GM18858 (cell line): ENCODE results near the gene TAF11L14.
"Not testable (repeated sequence)": the region's sequence is repeated elsewhere in the genome, so short reads cannot be mapped to it uniquely, and the experiment has no call there.

ENCODE experiments used
- ATAC-seq: cut with Tn5 transposase; IDR thresholded peaks from one replicate; pipeline ENCODE4 v1.9.1; 2021; ENCODE audit not compliant: unreplicated experiment

The TAF11L14 gene

GRCh38 chr5:17634160-17634559 is at the start of gene TAF11L14:
Gene TAF11L14, plus strand, starts transcription at chr5:17634460.
- no peak for ATAC-seq

GRCh38 chr5:17585658-17586057 is 48.6 kb upstream of the TAF11L14 start, which contains the start of gene TAF11L7:
Gene TAF11L7, minus strand, starts transcription at chr5:17585758.
- ATAC-seq: not testable (repeated sequence)

- ATAC-seq: not testable (repeated sequence)
Observed at GRCh38 chr5:17590860-17591259, 43.4 kb upstream of the TAF11L14 start, which contains the start of gene TAF11L8. Gene TAF11L8, minus strand, starts transcription at chr5:17590960.

GRCh38 chr5:17594255-17594654 is 40.0 kb upstream of the TAF11L14 start, which contains the start of gene TAF11L9:
Gene TAF11L9, minus strand, starts transcription at chr5:17594394.
- not testable (repeated sequence) for ATAC-seq

- not testable (repeated sequence) for ATAC-seq
Observed at GRCh38 chr5:17597728-17598127, 36.5 kb upstream of the TAF11L14 start, which contains the start of gene TAF11L10. Gene TAF11L10, minus strand, starts transcription at chr5:17597828.

GRCh38 chr5:17603880-17604279 is 30.4 kb upstream of the TAF11L14 start, which contains the start of gene TAF11L11:
Gene TAF11L11, plus strand, starts transcription at chr5:17604183.
- not testable (repeated sequence) for ATAC-seq

GRCh38 chr5:17604951-17605350 is 29.3 kb upstream of the TAF11L14 start:
- no peak for ATAC-seq

GRCh38 chr5:17607461-17607860 is 26.8 kb upstream of the TAF11L14 start:
- ATAC-seq: not testable (repeated sequence)

GRCh38 chr5:17610092-17610491 is 24.2 kb upstream of the TAF11L14 start, which contains the start of gene TAF11L12:
Gene TAF11L12, plus strand, starts transcription at chr5:17610392.
- ATAC-seq: not testable (repeated sequence)

GRCh38 chr5:17614872-17615605 is 19.2 kb upstream of the TAF11L14 start:
- no peak for ATAC-seq

GRCh38 chr5:17619354-17619753 is 14.9 kb upstream of the TAF11L14 start:
- no peak for ATAC-seq

- ATAC-seq: no peak
Observed at GRCh38 chr5:17620627-17621026, 13.6 kb upstream of the TAF11L14 start.

GRCh38 chr5:17625686-17626085 is 8.6 kb upstream of the TAF11L14 start:
- no peak for ATAC-seq

GRCh38 chr5:17631788-17632187 is 2.5 kb upstream of the TAF11L14 start, which contains the start of gene TAF11L13:
Gene TAF11L13, plus strand, starts transcription at chr5:17632088.
- not testable (repeated sequence) for ATAC-seq

- ATAC-seq: not testable (repeated sequence)
Observed at GRCh38 chr5:17649232-17649631, 15.0 kb downstream of the TAF11L14 start.

- ATAC-seq: not testable (repeated sequence)
Observed at GRCh38 chr5:17655201-17655759, 21.0 kb downstream of the TAF11L14 start.

- ATAC-seq: no peak
Observed at GRCh38 chr5:17655921-17656320, 21.7 kb downstream of the TAF11L14 start.

GRCh38 chr5:17663182-17663581 is 28.9 kb downstream of the TAF11L14 start:
- no peak for ATAC-seq

- ATAC-seq: no peak
Observed at GRCh38 chr5:17665836-17666235, 31.6 kb downstream of the TAF11L14 start.

GRCh38 chr5:17666726-17667235 is 32.5 kb downstream of the TAF11L14 start:
- no peak for ATAC-seq

- ATAC-seq: no peak
Observed at GRCh38 chr5:17670353-17670752, 36.1 kb downstream of the TAF11L14 start.
